Thoracic aorta endothelial cell (primary cell): Measurements from ENCODE around the gene DDX3Y. TPM values are rescaled to one million over a fixed set of nuclear protein-coding genes. Genes with fewer than 3 reads are reported as not detected.

Experiments used
- total RNA-seq: library from RNA; depleted of rRNA; stranded (reverse); fragments of >200 nt; gene quantifications from 2 replicates; pipeline ENCODE4 v1.2.3, GENCODE V29; 2012

The DDX3Y gene
- 0.14 and 131 TPM in 2 replicates for total RNA-seq

DNA sequence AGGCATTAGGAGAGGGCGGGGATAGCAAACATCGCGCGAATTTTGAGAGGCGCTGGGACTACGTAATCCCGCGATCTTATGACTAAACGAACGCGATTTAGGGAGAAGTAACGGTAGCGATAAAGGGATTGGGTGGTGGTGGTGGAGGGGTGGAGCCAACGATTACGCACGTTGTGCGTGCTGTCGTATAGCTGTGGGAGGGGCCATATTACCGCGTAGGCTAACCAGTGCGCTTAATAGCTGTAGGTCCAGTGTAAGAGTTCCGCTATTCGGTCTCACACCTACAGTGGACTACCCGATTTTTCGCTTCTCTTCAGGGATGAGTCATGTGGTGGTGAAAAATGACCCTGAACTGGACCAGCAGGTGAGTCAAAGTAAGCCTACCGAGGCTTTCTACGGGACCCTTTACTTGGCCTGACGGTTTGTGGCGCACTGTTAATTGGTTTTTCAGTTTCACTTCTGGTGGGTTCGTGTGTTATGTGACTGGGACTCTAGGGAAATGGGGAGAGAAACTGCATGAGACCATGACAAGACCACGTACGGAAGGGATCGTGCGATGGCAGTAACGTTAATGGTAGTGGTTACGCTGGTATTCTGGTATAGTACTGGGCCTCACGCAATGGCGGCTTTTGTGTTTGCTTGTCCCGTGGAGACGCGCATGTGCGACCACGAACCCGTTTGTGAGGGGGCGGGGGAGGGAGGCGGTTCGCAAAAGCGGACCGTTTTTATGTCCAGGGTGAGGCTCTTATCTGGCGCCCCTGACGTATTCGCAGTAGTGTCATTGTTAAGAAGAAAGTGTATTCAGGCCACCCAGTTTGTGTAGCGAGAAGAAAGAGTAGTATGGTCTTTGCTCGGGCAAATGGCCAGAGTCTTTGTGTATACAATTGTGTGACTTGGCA, at the start of gene DDX3Y:
Gene DDX3Y (plus strand): TSS at position 251 of the 899 bp plus-strand sequence. CDS start 69 bp downstream, at position 320.

Other genes with a start within 250 kb of the DDX3Y start
- 21.8 TPM in 1 of 2 replicates, not detected in the other for gene USP9Y, start 203.6 kb upstream of the DDX3Y start, total RNA-seq